Measurements from ENCODE around the gene C1QTNF9B.

DNA sequence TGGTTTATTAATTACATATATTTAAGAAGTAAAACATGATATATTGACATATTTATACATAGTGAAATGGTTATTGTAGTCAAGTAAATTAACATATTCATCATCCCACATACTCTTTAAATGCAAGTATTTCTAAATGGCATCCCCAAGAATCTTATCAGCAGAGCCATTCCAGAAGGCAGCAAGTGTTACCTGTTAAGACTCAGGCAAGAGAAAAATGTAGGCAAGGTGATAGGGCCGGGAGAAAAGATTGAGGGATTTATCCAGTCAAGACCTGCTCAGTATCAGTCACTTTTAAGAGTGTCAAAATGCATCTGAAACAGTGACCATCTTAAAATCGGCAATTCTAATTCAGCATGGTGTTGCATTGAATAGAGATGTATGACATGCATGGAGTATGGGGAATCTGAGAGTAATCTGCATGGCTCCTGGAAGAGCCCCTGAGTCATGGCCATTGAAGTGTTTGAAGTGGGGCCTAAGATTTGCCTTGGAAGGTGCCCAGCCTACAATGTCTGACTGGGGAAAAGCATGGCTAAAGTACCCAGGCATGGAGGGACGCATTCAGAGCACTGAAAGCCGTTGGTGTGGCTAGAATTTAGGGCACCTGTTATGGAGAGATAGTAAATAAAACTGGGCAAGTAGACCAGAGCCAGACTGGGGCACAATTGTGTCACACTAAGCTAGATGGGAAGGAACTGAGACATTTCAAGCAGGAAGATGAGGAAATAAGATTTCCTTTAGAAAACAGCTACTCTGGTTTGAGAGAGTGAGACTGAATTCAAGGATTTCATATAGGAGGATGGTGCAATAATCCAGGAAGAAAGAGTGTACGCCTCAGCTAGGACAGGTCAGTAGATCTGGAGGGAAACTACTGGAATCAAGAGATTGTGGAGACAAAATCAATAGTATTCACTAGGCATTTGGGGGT lies 25.0 kb upstream of the C1QTNF9B start:
- TF ChIP-seq CTCF (IDR thresholded peaks at IDR 0.05; ENCODE audit: low read depth, low read length, poor library complexity, severe bottlenecking) (no peak), EZH2phosphoT487 (IDR thresholded peaks at IDR 0.05; ENCODE audit: borderline replicate concordance, low read length) (no peak)

Measured in DOHH2 (cell line).